ENCODE results near the gene ALDH1A3.
A peak's percentile ranks its signal among the peaks of the same experiment; 100 is the strongest.

ALDH1A3 gene

DNA sequence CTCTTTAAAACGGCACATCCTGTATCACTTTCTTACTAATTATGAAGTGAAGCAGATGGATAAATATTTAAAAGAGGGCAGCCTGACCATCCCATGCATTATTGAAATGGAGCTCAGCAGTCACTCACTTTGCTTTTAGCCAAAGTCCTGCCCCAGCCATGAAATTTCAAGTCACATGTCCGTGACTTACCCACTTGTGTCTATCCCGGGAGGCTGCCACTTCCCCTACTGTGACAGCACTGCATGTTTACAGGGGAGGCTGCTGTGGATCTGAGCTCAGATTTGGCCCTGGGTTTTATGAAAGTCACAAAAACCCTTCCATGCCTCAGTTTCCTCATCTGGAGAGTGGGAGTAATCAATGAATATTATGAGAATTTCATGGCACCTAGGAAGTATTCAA lies 21.7 kb downstream of the ALDH1A3 start:
- no peak for DNase-seq (ENCODE audit: low read depth)
- TF ChIP-seq, protein P1, sequence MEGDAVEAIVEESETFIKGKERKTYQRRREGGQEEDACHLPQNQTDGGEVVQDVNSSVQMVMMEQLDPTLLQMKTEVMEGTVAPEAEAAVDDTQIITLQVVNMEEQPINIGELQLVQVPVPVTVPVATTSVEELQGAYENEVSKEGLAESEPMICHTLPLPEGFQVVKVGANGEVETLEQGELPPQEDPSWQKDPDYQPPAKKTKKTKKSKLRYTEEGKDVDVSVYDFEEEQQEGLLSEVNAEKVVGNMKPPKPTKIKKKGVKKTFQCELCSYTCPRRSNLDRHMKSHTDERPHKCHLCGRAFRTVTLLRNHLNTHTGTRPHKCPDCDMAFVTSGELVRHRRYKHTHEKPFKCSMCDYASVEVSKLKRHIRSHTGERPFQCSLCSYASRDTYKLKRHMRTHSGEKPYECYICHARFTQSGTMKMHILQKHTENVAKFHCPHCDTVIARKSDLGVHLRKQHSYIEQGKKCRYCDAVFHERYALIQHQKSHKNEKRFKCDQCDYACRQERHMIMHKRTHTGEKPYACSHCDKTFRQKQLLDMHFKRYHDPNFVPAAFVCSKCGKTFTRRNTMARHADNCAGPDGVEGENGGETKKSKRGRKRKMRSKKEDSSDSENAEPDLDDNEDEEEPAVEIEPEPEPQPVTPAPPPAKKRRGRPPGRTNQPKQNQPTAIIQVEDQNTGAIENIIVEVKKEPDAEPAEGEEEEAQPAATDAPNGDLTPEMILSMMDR (IDR thresholded peaks at IDR 0.05; ENCODE audit: low read length, missing control alignments) = no peak
- no peak overlapping the region for H3K4me3 ChIP-seq (replicated peaks; ENCODE audit: low read depth, low read length)

DNA sequence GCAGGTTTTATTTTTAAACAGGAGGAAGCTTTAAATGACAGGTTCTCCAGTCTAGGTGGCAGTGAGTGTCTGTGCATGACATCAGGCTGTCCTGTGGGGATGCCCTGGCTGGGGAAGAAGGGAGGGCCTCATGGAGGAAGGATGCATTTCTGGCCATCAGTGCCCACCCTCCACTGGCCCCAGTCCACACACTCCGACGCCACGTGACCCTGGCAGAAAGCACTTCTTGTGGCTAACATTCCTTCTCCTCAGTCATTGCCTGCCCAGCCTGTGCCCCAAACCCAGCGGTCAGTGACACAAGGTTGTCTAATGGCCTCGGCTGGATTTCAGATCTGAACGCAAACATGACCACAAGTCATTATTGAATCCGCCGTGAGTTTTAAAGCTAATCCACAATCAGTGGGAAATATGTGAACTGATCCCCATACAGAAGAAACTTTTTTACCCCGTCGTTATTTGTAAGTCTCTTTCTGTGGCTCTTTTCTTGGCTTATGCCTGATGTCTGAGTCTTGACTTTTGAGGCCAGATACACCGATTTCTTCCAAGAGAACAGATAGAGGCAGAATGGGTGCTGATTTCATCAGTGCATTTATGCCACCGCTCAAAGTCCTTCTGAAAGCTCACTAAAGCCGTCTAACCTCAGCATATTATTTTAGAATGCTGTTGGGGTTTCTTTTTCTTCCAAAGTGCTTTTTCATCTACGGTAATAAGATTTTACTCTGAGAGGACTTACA lies 22.2 kb downstream of the ALDH1A3 start:
- no peak for DNase-seq (ENCODE audit: low read depth)
- H3K4me3 ChIP-seq (replicated peaks; ENCODE audit: low read depth, low read length) = peak overlapping the region; percentile 14
- TF ChIP-seq, protein P1 (IDR thresholded peaks at IDR 0.05; ENCODE audit: low read length, missing control alignments) = no peak

DNA sequence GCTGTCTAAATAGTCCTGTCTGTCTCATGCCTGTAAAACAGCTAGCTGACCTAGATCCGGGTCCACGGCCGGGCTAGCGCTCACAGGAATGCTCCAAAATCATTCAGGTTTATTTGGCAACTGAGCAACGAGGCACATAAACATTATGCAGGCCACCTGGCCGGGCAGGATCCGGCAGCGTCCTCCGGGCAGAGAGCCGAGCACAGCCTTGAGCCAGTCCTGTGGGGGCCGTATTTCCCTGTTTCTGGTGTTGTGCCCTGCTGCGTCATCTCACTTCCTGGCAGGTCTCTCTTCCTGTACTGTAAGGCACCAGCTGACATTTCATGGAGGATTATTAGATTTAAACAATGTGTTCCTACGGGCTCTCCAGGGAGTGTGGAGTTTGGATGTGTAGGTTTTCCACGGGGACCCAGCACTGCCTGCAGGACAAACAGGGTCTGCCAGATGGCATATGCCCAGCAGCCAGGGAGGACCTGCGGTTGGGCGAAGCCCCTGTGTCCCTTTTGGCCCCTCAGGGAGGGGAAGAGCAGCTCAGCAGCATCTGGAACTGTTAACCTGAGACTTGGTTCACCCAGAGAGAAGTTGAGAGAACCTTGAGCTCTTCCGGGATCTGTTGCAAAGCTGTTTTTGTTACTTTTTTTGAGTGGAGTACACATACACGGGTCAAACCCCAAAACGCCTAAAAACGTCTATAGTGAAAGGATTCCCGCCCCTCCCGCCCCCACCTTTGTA lies 23.0 kb downstream of the ALDH1A3 start:
- TF ChIP-seq, protein P1 (IDR thresholded peaks at IDR 0.05; ENCODE audit: low read length, missing control alignments) = no peak
- DNase-seq (ENCODE audit: low read depth) = peak; percentile 97
- peak overlapping the region; percentile 14 for H3K4me3 ChIP-seq (replicated peaks; ENCODE audit: low read depth, low read length)

DNA sequence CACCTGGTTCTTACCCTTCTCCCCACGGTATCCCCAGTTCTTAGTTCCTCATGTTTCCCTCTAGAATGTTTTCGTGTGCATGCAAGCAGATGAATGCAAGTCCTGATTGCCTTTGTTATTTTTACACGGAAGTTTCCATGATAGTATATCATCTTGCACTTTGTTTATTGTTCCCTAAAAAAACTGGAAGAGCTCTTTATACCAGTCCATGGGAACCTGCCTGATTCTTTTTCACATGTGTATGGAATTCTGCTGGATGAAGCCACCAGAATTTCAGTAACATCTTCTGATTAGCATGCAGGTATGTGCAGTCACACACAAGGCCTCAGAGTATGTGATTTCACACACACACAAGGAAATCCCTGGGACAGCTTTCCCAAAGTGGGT lies 23.5 kb downstream of the ALDH1A3 start:
- TF ChIP-seq, protein P1 (IDR thresholded peaks at IDR 0.05; ENCODE audit: low read length, missing control alignments) = no peak
- no peak overlapping the region for H3K4me3 ChIP-seq (replicated peaks; ENCODE audit: low read depth, low read length)
- DNase-seq (ENCODE audit: low read depth) = no peak

DNA sequence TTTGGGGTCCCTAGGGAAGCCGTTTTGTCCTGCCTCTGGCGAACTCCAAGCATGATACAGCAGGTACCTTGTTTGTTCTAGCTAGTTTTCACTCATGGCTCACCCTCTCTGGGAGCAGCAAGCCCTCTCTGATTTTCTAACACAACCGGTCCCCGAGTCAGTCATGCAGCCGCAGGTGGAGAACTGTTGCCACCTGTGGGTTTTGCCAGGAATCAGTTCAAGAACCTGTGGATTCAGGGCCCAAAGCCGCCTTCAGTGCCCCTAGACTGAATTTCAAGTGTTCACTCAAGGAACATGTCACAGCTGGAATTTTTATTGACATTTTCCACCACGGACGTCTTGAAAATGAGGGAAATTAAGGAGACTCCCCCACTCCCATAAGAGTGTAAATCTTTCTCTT lies 26.2 kb downstream of the ALDH1A3 start:
- TF ChIP-seq, protein P1 (IDR thresholded peaks at IDR 0.05; ENCODE audit: low read length, missing control alignments) = no peak
- no peak overlapping the region for H3K4me3 ChIP-seq (replicated peaks; ENCODE audit: low read depth, low read length)
- no peak for DNase-seq (ENCODE audit: low read depth)

DNA sequence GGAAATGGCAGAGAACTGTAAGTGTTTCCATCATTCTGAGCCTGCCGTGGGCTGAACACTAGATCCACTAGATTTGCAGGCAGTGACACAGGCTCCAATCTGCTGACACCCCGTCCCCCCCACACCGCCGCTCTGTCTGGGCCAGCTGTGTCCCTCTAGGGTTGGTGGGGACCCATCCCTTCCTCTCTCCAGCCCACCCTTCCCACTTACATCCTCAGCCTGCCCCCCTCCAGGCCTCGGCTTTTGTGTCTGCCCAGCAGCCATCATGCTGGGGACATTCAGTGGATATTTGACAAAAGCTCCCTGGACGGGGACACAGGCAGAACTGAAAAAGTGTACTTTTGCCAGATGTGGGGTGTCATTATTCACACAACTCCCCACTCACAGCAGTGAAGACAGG lies 28.8 kb downstream of the ALDH1A3 start:
- H3K4me3 ChIP-seq (replicated peaks; ENCODE audit: low read depth, low read length) = no peak overlapping the region
- TF ChIP-seq, protein P1 (IDR thresholded peaks at IDR 0.05; ENCODE audit: low read length, missing control alignments) = no peak
- DNase-seq (ENCODE audit: low read depth) = no peak
